ENCODE results near the gene SMS. TPM values are rescaled to one million over a fixed set of nuclear protein-coding genes. Genes with fewer than 3 reads are reported as not detected.

Gene SMS
- total and polyA plus RNA-seq, 2 of the 13 experiments (the other 11 are each of a cell fraction or from before 2014, with no cell fraction given), result 40.5 to 91.9 TPM

- intact Hi-C loops (cut with micrococcal nuclease; ENCODE audit: unreplicated experiment), result loop anchor here (10.0 kb wide), 1 partner anchor 141 kb away; the partner anchor contains the start of gene MBTPS2
- ChIA-PET CTCF (ENCODE audit: low intra/inter-chr PET ratio, low total read pairs) (no interaction called here), POLR2A (no interaction called here)
- Histone ChIP-seq H2AFZ (ENCODE audit: low read length) (no peak overlapping the region), H3K27ac (ENCODE audit: extremely low read length, insufficient read depth, low read length) (no peak overlapping the region), H3K27me3 (ENCODE audit: control insufficient read depth in 1 of 2, insufficient read depth in 2 of 2, low read length in 2 of 2) (no peaks in the 10 kb centered on the region), H3K36me3 (replicated peaks in 1 of 2; ENCODE audit: control insufficient read depth in 1 of 2, insufficient read depth in 2 of 2, low read length in 2 of 2) (peaks cover 0 to 3% of the 10 kb centered on the region in 2 experiments; a peak in 3 of 5 replicates), H3K9ac (ENCODE audit: insufficient read depth, low read depth, low read length) (no peak overlapping the region), H3K9me3 (ENCODE audit: low read length) (no peaks in the 10 kb centered on the region), H4K20me1 (ENCODE audit: insufficient read depth, low read length) (no peaks in the 10 kb centered on the region), H3K79me2 (ENCODE audit: insufficient read depth, low read length) (no peaks in the 10 kb centered on the region), H3K4me2 (ENCODE audit: low read depth, low read length) (no peak overlapping the region), H3K4me1 (ENCODE audit: insufficient read depth, low read length) (peaks cover 10% of the 10 kb centered on the region), H3K4me3 (replicated peaks in 1 of 3; ENCODE audit: insufficient read depth in 1 of 3, low read depth in 2 of 3, low read length in 3 of 3) (no peak overlapping the region)
- BruUV-seq (replicated peaks), result no TSS peak
- TF ChIP-seq STAG1 (CRISPR knock-in tag; IDR thresholded peaks at IDR 0.05) (peak; percentile 9; the same call in 1 of the 2 replicates), ZNF496 (CRISPR knock-in tag; IDR thresholded peaks at IDR 0.05; ENCODE audit: insufficient replicate concordance) (no peak), HNRNPLL (IDR thresholded peaks at IDR 0.05; ENCODE audit: low read depth, low read length, poor library complexity, severe bottlenecking) (no peak)
- ATAC-seq (no peak; the same call in 2 of the 3 replicates), FAIRE-seq (no peak), DNase-seq (ENCODE audit: low spot score) (no peak)
- in situ Hi-C loops (cut with HindIII; ENCODE audit: extremely low pct_ligation_motif_present, low pct_unique_long_range_greater_than_20kb), result loop anchor here (25.0 kb wide), 1 partner anchor 211 kb away; no protein-coding TSS in a partner anchor
- 95% methylated on average over 6 of the region's 6 CpGs for WGBS (ENCODE audit: low lambda C conversion rate)
Observed at GRCh38 chrX:21975812-21976211, 35.3 kb downstream of the SMS start.

DNA sequence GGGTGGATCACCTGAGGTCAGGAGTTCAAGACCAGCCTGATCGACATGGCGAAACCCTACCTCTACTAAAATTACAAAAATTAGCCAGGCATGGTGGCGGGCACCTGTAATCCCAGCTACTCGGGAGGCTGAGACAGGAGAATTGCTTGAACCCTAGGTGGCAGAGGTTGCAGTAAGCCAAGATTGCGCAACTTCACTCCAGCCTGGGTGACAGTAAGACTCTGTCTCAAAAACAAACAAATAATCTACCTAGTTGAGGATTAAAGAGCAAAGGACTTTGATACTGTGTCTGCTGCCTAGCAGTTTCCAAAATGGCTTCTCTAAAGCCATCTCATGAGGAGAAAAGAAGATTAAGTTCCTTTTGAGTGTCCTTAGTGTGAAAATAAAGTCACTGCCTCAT is 37.8 kb downstream of the SMS start:
- in situ Hi-C loops (cut with HindIII; ENCODE audit: extremely low pct_ligation_motif_present, low pct_unique_long_range_greater_than_20kb), result loop anchor here (25.0 kb wide), 1 partner anchor 209 kb away; no protein-coding TSS in a partner anchor
- Histone ChIP-seq H3K36me3 (replicated peaks in 1 of 2; ENCODE audit: control insufficient read depth in 1 of 2, insufficient read depth in 2 of 2, low read length in 2 of 2) (peaks cover 0 to 3% of the 10 kb centered on the region in 2 experiments; a peak in 3 of 5 replicates), H3K27ac (ENCODE audit: extremely low read length, insufficient read depth, low read length) (peak overlapping the region; percentile 18), H4K20me1 (ENCODE audit: insufficient read depth, low read length) (no peaks in the 10 kb centered on the region), H3K4me3 (replicated peaks in 1 of 3; ENCODE audit: insufficient read depth in 1 of 3, low read depth in 2 of 3, low read length in 3 of 3) (no peak overlapping the region), H3K9me3 (ENCODE audit: low read length) (no peaks in the 10 kb centered on the region), H2AFZ (ENCODE audit: low read length) (no peak overlapping the region), H3K27me3 (ENCODE audit: control insufficient read depth in 1 of 2, insufficient read depth in 2 of 2, low read length in 2 of 2) (no peaks in the 10 kb centered on the region), H3K4me2 (ENCODE audit: low read depth, low read length) (no peak overlapping the region), H3K9ac (ENCODE audit: insufficient read depth, low read depth, low read length) (no peak overlapping the region), H3K4me1 (ENCODE audit: insufficient read depth, low read length) (peaks cover 10% of the 10 kb centered on the region), H3K79me2 (ENCODE audit: insufficient read depth, low read length) (no peaks in the 10 kb centered on the region)
- DNase-seq (ENCODE audit: low spot score) (peak; percentile 50), FAIRE-seq (no peak), ATAC-seq (no peak)
- POLR2A ChIA-PET, result no interaction called here
- intact Hi-C loops (cut with micrococcal nuclease; ENCODE audit: unreplicated experiment), result loop anchor here (10.0 kb wide), 1 partner anchor 144 kb away; the partner anchor contains the start of gene MBTPS2
- CTCF ChIA-PET (ENCODE audit: low intra/inter-chr PET ratio, low total read pairs), result no interaction called here
- WGBS (ENCODE audit: low lambda C conversion rate), result 100% methylated on average over 2 of the region's 5 CpGs
- BruUV-seq (replicated peaks), result no TSS peak
- TF ChIP-seq MLX (CRISPR knock-in tag; IDR thresholded peaks at IDR 0.05) (no peak), ZMYM2 (CRISPR knock-in tag; IDR thresholded peaks at IDR 0.05) (peak; percentile 86), ZMYM3 (CRISPR knock-in tag; IDR thresholded peaks at IDR 0.05) (peak; percentile 90), KDM1A (CRISPR knock-in tag; IDR thresholded peaks at IDR 0.05) (0 out of 2 replicates have a peak, but pooled peaks have one; percentile 20), SAP130 (CRISPR knock-in tag; IDR thresholded peaks at IDR 0.05; ENCODE audit: low read depth) (no peak), ZNF770 (CRISPR knock-in tag; IDR thresholded peaks at IDR 0.05) (peak; percentile 89), SALL1 (CRISPR knock-in tag; IDR thresholded peaks at IDR 0.05) (peak; percentile 19; the same call in 1 of the 2 replicates), CEBPG (CRISPR knock-in tag; IDR thresholded peaks at IDR 0.05) (peak; percentile 93), RCOR2 (CRISPR knock-in tag; IDR thresholded peaks at IDR 0.05) (peak; percentile 56; the same call in 1 of the 2 replicates)
- TF ChIP-seq, protein P1, sequence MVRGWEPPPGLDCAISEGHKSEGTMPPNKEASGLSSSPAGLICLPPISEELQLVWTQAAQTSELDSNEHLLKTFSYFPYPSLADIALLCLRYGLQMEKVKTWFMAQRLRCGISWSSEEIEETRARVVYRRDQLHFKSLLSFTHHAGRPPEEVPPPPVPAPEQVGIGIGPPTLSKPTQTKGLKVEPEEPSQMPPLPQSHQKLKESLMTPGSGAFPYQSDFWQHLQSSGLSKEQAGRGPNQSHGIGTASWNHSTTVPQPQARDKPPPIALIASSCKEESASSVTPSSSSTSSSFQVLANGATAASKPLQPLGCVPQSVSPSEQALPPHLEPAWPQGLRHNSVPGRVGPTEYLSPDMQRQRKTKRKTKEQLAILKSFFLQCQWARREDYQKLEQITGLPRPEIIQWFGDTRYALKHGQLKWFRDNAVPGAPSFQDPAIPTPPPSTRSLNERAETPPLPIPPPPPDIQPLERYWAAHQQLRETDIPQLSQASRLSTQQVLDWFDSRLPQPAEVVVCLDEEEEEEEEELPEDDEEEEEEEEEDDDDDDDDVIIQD (CRISPR knock-in tag; IDR thresholded peaks at IDR 0.05; ENCODE audit: low read depth), result peak; percentile 66; the same call in 1 of the 2 replicates
- TF ChIP-seq, protein P2, sequence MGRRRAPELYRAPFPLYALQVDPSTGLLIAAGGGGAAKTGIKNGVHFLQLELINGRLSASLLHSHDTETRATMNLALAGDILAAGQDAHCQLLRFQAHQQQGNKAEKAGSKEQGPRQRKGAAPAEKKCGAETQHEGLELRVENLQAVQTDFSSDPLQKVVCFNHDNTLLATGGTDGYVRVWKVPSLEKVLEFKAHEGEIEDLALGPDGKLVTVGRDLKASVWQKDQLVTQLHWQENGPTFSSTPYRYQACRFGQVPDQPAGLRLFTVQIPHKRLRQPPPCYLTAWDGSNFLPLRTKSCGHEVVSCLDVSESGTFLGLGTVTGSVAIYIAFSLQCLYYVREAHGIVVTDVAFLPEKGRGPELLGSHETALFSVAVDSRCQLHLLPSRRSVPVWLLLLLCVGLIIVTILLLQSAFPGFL (CRISPR knock-in tag; IDR thresholded peaks at IDR 0.05), result no peak

Data from HepG2 (cell line).